HEK293T (cell line): ENCODE measurements around the gene MAZ.

Experiments used
- BHLHE40 ChIP-seq: fragments of 450-650 bp; IDR thresholded peaks from 2 replicates; pipeline ENCODE4 v1.6.1; 2016; ENCODE audit warnings: mild to moderate bottlenecking, moderate library complexity, borderline replicate concordance
- FOXK2 ChIP-seq: fragments of 450-650 bp; IDR thresholded peaks from 2 replicates; pipeline ENCODE4 v1.6.1; 2016; ENCODE audit warnings: mild to moderate bottlenecking
- FOXM1 ChIP-seq: fragments of 450-650 bp; IDR thresholded peaks from 2 replicates; pipeline ENCODE4 v1.6.1; 2017; ENCODE audit warnings: mild to moderate bottlenecking, borderline replicate concordance
- SUZ12 ChIP-seq: fragments of 450-650 bp; IDR thresholded peaks from 2 replicates; pipeline ENCODE4 v1.6.1; 2016; ENCODE audit warnings: mild to moderate bottlenecking
- TARDBP ChIP-seq: fragments of 450-650 bp; IDR thresholded peaks from 2 replicates; pipeline ENCODE4 v1.6.1; 2016

DNA sequence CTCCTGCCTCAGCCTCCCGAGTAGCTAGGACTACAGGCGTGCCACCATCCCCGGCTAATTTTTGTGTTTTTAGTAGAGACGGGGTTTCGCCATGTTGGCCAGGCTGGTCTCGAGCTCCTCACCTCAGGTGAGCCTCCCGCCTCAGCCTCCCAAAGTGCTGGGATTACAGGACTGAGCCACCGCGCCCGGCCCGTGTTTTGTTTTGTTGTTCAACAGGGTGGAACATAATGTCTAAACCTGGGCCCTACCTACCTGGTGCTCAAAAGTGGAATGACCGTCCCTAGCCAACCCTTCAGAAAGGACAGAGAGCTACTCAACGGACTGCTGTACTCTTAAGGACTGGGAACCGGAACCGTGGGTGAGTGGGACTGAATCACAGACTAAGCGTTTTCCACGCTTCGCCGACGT, 16.6 kb upstream of the MAZ start:
- TF ChIP-seq SUZ12 (no peak), FOXK2 (no peak), FOXM1 (no peak), BHLHE40 (no peak), TARDBP (no peak)
